Measurements from ENCODE around the gene COL19A1. TPM values are rescaled to one million over a fixed set of nuclear protein-coding genes. Genes with fewer than 3 reads are reported as not detected.

Gene COL19A1
- total RNA-seq, 2 donors from 2014 or later, result 1.4 to 1.5 TPM

- no peak for TF ChIP-seq CTCF (conservative IDR thresholded peaks at IDR 0.05)
- DNase-seq, result no peak
- Mint-ChIP-seq H3K27ac (no peak overlapping the region), H3K27me3 (ENCODE audit: insufficient read depth) (no peaks in the 10 kb centered on the region), H3K4me3 (no peak overlapping the region), H3K4me1 (peaks cover 12% of the 10 kb centered on the region), H3K36me3 (ENCODE audit: low read depth) (no peaks in the 10 kb centered on the region), H3K9me3 (no peaks in the 10 kb centered on the region)
- Histone ChIP-seq H3K27me3 (ENCODE audit: control insufficient read depth, insufficient read depth, low read length, poor library complexity, severe bottlenecking) (no peaks in the 10 kb centered on the region), H3K36me3 (ENCODE audit: control insufficient read depth, insufficient read depth, low read length) (no peaks in the 10 kb centered on the region), H3K9ac (ENCODE audit: extremely low read depth, low read length, poor library complexity, severe bottlenecking) (no peak overlapping the region), H3K9me3 (ENCODE audit: control insufficient read depth, low read length) (peaks cover 23% of the 10 kb centered on the region), H3K4me1 (ENCODE audit: control insufficient read depth, insufficient read depth, low read length) (peaks cover 7% of the 10 kb centered on the region), H3K4me3 (ENCODE audit: low read length) (no peak overlapping the region), H3K27ac (ENCODE audit: low read depth, low read length) (no peak overlapping the region)
- WGBS, 2 experiments (ENCODE audit: insufficient coverage in 1 of 2, insufficient read length in 1 of 2), result 100% methylated on average over 1 of the region's 1 CpG; no CpG with 5 or more reads in 1 of the 2 experiments
These were observed 258.1 kb downstream of the COL19A1 start for GRCh38 chr6:70124443-70124842.

DNA sequence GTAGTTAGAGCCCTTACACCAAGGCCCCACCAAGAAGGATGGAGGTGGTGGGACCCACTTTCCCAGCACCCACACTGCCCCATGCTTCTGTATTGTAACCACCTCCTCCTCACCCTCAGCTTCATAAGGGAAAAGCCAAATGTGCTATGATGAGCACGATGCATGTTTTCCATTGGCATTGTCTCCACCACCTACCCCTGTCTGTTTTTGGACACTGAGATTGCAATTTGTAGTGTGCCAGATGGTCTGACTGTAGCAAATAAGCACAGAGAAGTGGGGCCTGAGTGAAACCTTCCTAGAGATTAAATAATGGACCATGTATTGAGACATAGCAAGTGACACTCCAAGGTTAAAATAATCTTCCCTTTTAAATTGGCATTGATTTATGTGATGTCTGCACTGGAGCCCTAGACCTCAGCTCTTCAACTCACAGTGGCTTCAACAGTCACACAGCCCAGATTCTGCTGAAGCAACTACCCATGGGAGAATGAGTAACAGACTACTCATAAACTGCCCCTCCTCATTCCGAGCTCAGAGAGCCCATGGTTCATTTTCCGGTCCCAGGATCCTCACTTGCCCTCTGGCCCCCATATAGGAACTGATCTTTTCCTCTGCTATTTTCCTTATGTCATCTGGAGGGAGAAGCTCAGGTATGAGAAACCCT lies 258.7 kb downstream of the COL19A1 start:
- peaks cover 23% of the 10 kb centered on the region for H3K9me3 ChIP-seq (ENCODE audit: control insufficient read depth, low read length)
- H3K27ac ChIP-seq (ENCODE audit: low read depth, low read length), result peak overlapping the region; percentile 35
- peaks cover 12% of the 10 kb centered on the region for H3K4me1 Mint-ChIP-seq
- no peaks in the 10 kb centered on the region for H3K27me3 ChIP-seq (ENCODE audit: control insufficient read depth, insufficient read depth, low read length, poor library complexity, severe bottlenecking)
- 80 to 89% methylated on average over 1 to 3 of the region's 3 CpGs for WGBS, 2 experiments (ENCODE audit: insufficient coverage in 1 of 2, insufficient read length in 1 of 2)
- no peak overlapping the region for H3K27ac Mint-ChIP-seq
- no peak overlapping the region for H3K4me3 Mint-ChIP-seq
- H3K27me3 Mint-ChIP-seq (ENCODE audit: insufficient read depth), result no peaks in the 10 kb centered on the region
- H3K4me3 ChIP-seq (ENCODE audit: low read length), result no peak overlapping the region
- no peaks in the 10 kb centered on the region for H3K36me3 Mint-ChIP-seq (ENCODE audit: low read depth)
- H3K4me1 ChIP-seq (ENCODE audit: control insufficient read depth, insufficient read depth, low read length), result peaks cover 7% of the 10 kb centered on the region
- no peak for DNase-seq
- TF ChIP-seq CTCF (conservative IDR thresholded peaks at IDR 0.05), result no peak
- H3K36me3 ChIP-seq (ENCODE audit: control insufficient read depth, insufficient read depth, low read length), result no peaks in the 10 kb centered on the region
- H3K9me3 Mint-ChIP-seq, result no peaks in the 10 kb centered on the region
- H3K9ac ChIP-seq (ENCODE audit: extremely low read depth, low read length, poor library complexity, severe bottlenecking), result no peak overlapping the region

GRCh38 chr6:70125602-70126001 lies 259.2 kb downstream of the COL19A1 start:
- no peak overlapping the region for H3K9ac ChIP-seq (ENCODE audit: extremely low read depth, low read length, poor library complexity, severe bottlenecking)
- H3K27ac Mint-ChIP-seq, result no peak overlapping the region
- H3K4me1 Mint-ChIP-seq, result peaks cover 12% of the 10 kb centered on the region
- no peaks in the 10 kb centered on the region for H3K36me3 ChIP-seq (ENCODE audit: control insufficient read depth, insufficient read depth, low read length)
- no peaks in the 10 kb centered on the region for H3K36me3 Mint-ChIP-seq (ENCODE audit: low read depth)
- H3K4me3 ChIP-seq (ENCODE audit: low read length), result no peak overlapping the region
- no peak overlapping the region for H3K4me3 Mint-ChIP-seq
- H3K9me3 ChIP-seq (ENCODE audit: control insufficient read depth, low read length), result peaks cover 23% of the 10 kb centered on the region
- no peak for DNase-seq
- H3K27me3 ChIP-seq (ENCODE audit: control insufficient read depth, insufficient read depth, low read length, poor library complexity, severe bottlenecking), result no peaks in the 10 kb centered on the region
- H3K27me3 Mint-ChIP-seq (ENCODE audit: insufficient read depth), result no peaks in the 10 kb centered on the region
- TF ChIP-seq CTCF (conservative IDR thresholded peaks at IDR 0.05), result no peak
- WGBS, 2 experiments (ENCODE audit: insufficient coverage in 1 of 2, insufficient read length in 1 of 2), result 95% methylated on average over 3 of the region's 3 CpGs; no CpG with 5 or more reads in 1 of the 2 experiments
- peak overlapping the region; percentile 35 for H3K27ac ChIP-seq (ENCODE audit: low read depth, low read length)
- peaks cover 7% of the 10 kb centered on the region for H3K4me1 ChIP-seq (ENCODE audit: control insufficient read depth, insufficient read depth, low read length)
- no peaks in the 10 kb centered on the region for H3K9me3 Mint-ChIP-seq
